HG03039 (cell line): ENCODE measurements around the gene RPUSD2.

ENCODE experiments used
- ATAC-seq: cut with Tn5 transposase; IDR thresholded peaks from one replicate; pipeline ENCODE4 v1.9.1; 2021; ENCODE audit warnings: mild to moderate bottlenecking, moderate library complexity; ENCODE audit not compliant: unreplicated experiment

Gene RPUSD2

GRCh38 chr15:40618906-40619305 is 49.8 kb downstream of the RPUSD2 start:
- ATAC-seq: no peak

- ATAC-seq: no peak
These were observed 54.3 kb downstream of the RPUSD2 start for GRCh38 chr15:40623361-40623760.
